Activated CD4-positive, alpha-beta T cell treated with anti-CD3 and anti-CD28 coated beads, Interleukin-2, amount 10 ng/mL, durations not matched to agents 24 days and 14 days (primary cell): ENCODE measurements around the gene FKBP4. TPM values are rescaled to one million over a fixed set of nuclear protein-coding genes. Genes with fewer than 3 reads are reported as not detected.
A peak's percentile ranks its signal among the peaks of the same experiment; 100 is the strongest.

Experiments
- DNase-seq: peaks from one replicate; pipeline ENCODE4 v3.0.0; 2022
- H3K27ac Mint-ChIP-seq: one replicate; pipeline ENCODE4 v1.8.0; 2022; ENCODE audit warnings: mild to moderate bottlenecking, mixed read lengths
- H3K27me3 Mint-ChIP-seq: one replicate; pipeline ENCODE4 v1.8.0; 2022; ENCODE audit warnings: mixed read lengths
- H3K36me3 Mint-ChIP-seq: one replicate; pipeline ENCODE4 v1.8.0; 2022; ENCODE audit warnings: low read depth, mild to moderate bottlenecking, mixed read lengths
- H3K4me1 Mint-ChIP-seq: one replicate; pipeline ENCODE4 v1.8.0; 2021; ENCODE audit warnings: mixed read lengths
- H3K4me3 Mint-ChIP-seq: one replicate; pipeline ENCODE4 v1.8.0; 2022; ENCODE audit warnings: mild to moderate bottlenecking, moderate library complexity, mixed read lengths
- H3K9me3 Mint-ChIP-seq: one replicate; pipeline ENCODE4 v1.8.0; 2021; ENCODE audit warnings: mixed read lengths
- intact Hi-C: fragments of 100-400 bp; cut with micrococcal nuclease; formaldehyde crosslinking; loops from one replicate; pipeline ENCODE4 v1.15.1; 2023
- total RNA-seq: library from RNA; stranded (reverse); gene quantifications from 2 replicates; pipeline ENCODE4 v1.2.3, GENCODE V29; 2022

The FKBP4 gene
- total RNA-seq, 1 donor from 2014 or later = 311 TPM

DNA sequence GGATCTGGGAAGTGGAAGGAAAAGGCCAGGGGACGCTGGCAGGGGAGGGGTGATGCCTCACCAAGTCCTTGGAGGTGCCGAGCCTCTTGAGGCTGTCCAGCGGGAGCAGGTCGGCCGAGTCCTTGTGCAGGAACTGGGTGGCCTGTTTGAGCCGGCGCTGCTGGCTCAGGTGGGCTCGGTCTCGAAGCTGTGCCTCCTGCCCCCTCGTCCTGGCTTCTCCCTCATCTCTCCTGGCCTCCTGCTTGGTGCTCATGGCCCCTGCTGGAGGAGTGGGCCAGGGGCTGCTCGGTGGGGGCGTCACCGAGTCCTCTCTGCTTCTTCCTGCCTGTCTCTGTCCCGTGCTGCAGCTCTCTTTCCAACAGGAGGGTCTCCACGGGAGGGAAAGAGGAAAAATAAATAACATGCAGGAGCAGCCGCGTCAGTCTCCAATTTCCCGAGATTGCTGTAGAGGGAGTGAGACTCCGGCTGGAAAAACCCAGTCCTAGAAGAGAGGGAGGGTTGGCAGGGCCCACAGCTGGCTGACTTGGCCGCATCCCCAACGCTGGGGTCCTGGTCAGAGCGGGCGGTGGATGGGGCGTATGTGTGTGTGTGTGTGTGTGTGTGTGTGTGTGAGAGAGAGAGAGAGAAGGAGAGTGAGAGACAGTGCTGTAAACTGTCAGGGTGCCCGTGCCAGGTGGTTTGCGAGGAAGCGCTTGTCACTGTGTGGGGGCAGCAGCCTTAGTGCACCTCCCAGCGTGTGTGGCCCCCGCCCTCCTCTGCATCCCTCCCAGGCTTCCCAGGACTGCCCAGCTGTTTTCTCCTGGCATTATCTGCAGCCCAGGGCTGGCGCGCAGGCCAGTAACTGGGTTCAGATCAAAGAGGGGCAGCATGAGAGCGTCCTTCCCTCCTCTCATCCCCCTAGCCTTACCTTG, 40.1 kb downstream of the FKBP4 start, which contains the start of gene NRIP2:
Gene NRIP2 (minus strand): TSS at position 455 of the 911 bp plus-strand sequence. CDS start 52 bp downstream, at position 403.
- Mint-ChIP-seq H3K36me3 (peaks cover 23% of the 10 kb centered on the region), H3K27ac (no peak within 1 kb of the TSS), H3K27me3 (no peaks in the 10 kb centered on the region), H3K4me1 (peaks cover 4% of the 10 kb centered on the region), H3K9me3 (no peaks in the 10 kb centered on the region), H3K4me3 (no peak within 1 kb of the TSS)
- DNase-seq = no peak
- intact Hi-C loops = no loop called here

GRCh38 chr12:2835691-2836403, 41.1 kb downstream of the FKBP4 start:
- Mint-ChIP-seq H3K4me3 (no peak overlapping the region), H3K4me1 (peaks cover 2% of the 10 kb centered on the region), H3K9me3 (no peaks in the 10 kb centered on the region), H3K27ac (no peak overlapping the region), H3K27me3 (no peaks in the 10 kb centered on the region), H3K36me3 (peaks cover 20% of the 10 kb centered on the region)
- intact Hi-C loops = no loop called here
- DNase-seq = no peak

- no peak for DNase-seq
- Mint-ChIP-seq H3K27me3 (no peaks in the 10 kb centered on the region), H3K9me3 (no peaks in the 10 kb centered on the region), H3K4me3 (no peak overlapping the region), H3K4me1 (peaks cover 2% of the 10 kb centered on the region), H3K36me3 (peaks cover 16% of the 10 kb centered on the region), H3K27ac (no peak overlapping the region)
- intact Hi-C loops = no loop called here
These were observed 41.8 kb downstream of the FKBP4 start for GRCh38 chr12:2836574-2836973.

DNA sequence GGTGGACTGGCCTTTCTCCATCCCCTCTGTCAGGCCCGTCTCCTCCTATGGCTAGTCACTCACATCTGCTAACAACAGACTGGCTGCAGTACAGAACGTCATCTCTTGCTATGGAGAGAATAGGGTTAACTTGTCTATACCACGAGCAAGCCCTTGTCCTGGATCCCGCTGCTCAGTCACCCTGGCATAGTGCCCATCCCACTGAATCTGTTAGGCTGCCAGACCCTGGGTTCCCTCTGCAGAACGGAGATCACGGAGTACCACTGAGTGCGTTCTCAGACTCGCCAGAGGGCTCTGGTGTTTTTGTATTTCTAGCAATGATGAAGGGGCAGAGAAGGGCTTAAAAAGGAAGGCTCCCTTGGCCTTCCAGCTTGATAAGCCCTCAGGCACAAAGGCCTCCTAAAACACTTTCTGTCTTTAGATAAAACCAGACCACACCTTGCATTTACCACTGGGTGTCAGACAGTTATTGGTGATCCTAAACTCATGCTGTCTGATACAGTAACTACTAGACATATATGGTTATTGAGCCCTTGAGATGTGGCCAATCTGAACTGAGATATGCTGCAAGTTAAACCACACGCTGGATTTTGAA, 46.4 kb downstream of the FKBP4 start:
- no peak for DNase-seq
- Mint-ChIP-seq H3K9me3 (no peaks in the 10 kb centered on the region), H3K27me3 (no peaks in the 10 kb centered on the region), H3K4me3 (no peak overlapping the region), H3K36me3 (peaks cover 11% of the 10 kb centered on the region), H3K27ac (no peak overlapping the region), H3K4me1 (no peaks in the 10 kb centered on the region)
- intact Hi-C loops = no loop called here

- Mint-ChIP-seq H3K4me1 (no peaks in the 10 kb centered on the region), H3K9me3 (no peaks in the 10 kb centered on the region), H3K27me3 (no peaks in the 10 kb centered on the region), H3K36me3 (peaks cover 8% of the 10 kb centered on the region), H3K27ac (no peak overlapping the region), H3K4me3 (no peak overlapping the region)
- DNase-seq = no peak
- intact Hi-C loops = no loop called here
These were observed 48.2 kb downstream of the FKBP4 start for GRCh38 chr12:2842948-2843347.

- DNase-seq = no peak
- intact Hi-C loops = no loop called here
- Mint-ChIP-seq H3K4me1 (no peaks in the 10 kb centered on the region), H3K27me3 (no peaks in the 10 kb centered on the region), H3K4me3 (no peak overlapping the region), H3K36me3 (peaks cover 4% of the 10 kb centered on the region), H3K9me3 (no peaks in the 10 kb centered on the region), H3K27ac (no peak overlapping the region)
These were observed 50.0 kb downstream of the FKBP4 start for GRCh38 chr12:2844786-2845185.

DNA sequence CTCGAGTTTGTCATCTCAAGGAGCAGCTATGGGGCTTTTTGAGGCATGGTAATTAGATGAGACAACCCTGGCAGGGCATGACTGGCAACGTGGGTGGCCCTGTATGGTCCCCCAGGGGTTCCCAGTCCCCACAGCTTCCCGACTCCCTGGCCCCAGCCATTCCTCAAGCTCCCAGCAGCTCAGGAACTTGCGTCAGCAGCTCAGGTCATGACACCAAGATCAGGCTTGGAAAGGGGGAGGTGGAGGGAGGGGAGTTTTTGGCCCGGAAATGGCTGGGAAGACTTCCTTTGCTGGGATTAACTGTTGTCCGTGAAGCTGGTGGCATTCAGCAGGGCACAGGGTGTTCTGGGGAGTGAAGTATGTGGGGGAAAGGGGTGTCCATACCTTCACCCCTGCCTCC, 50.5 kb downstream of the FKBP4 start:
- no peaks in the 10 kb centered on the region for H3K9me3 Mint-ChIP-seq
- H3K27ac Mint-ChIP-seq = no peak overlapping the region
- no peaks in the 10 kb centered on the region for H3K27me3 Mint-ChIP-seq
- no peak overlapping the region for H3K4me3 Mint-ChIP-seq
- intact Hi-C loops = no loop called here
- no peak for DNase-seq
- H3K36me3 Mint-ChIP-seq = peaks cover 3% of the 10 kb centered on the region
- H3K4me1 Mint-ChIP-seq = no peaks in the 10 kb centered on the region

- Mint-ChIP-seq H3K4me1 (peaks cover 3% of the 10 kb centered on the region), H3K9me3 (no peaks in the 10 kb centered on the region), H3K27ac (no peak overlapping the region), H3K4me3 (no peak overlapping the region), H3K36me3 (peaks cover 4% of the 10 kb centered on the region), H3K27me3 (no peaks in the 10 kb centered on the region)
- intact Hi-C loops = loop anchor here (5.0 kb wide), 1 partner anchor 190 kb away; no protein-coding TSS in a partner anchor
- DNase-seq = no peak
These were observed 57.2 kb downstream of the FKBP4 start for GRCh38 chr12:2851931-2852330.

- H3K27me3 Mint-ChIP-seq = no peaks in the 10 kb centered on the region
- peaks cover 3% of the 10 kb centered on the region for H3K4me1 Mint-ChIP-seq
- H3K36me3 Mint-ChIP-seq = peaks cover 6% of the 10 kb centered on the region
- peak; percentile 84 for DNase-seq
- H3K9me3 Mint-ChIP-seq = no peaks in the 10 kb centered on the region
- H3K27ac Mint-ChIP-seq = no peak overlapping the region
- no peak overlapping the region for H3K4me3 Mint-ChIP-seq
- intact Hi-C loops = loop anchor here (1.0 to 5.0 kb wide), 2 partner anchors 91 to 189 kb away; no protein-coding TSS in a partner anchor
These were observed 58.9 kb downstream of the FKBP4 start for GRCh38 chr12:2853626-2854025.

Other genes with a start within 250 kb of the FKBP4 start
- gene ITFG2, start 17.7 kb downstream of the FKBP4 start, total RNA-seq = 36.5 and 43.8 TPM in 2 replicates
- not detected in 2 replicates for gene NRIP2, start 40.1 kb downstream of the FKBP4 start, total RNA-seq
- gene TEX52, start 62.1 kb downstream of the FKBP4 start, total RNA-seq = 0.17 TPM in 1 of 2 replicates, not detected in the other
- 73.7 and 74.0 TPM in 2 replicates for gene FOXM1, start 82.2 kb downstream of the FKBP4 start, total RNA-seq
- gene RHNO1, start 82.3 kb downstream of the FKBP4 start, total RNA-seq = 47.2 and 48.1 TPM in 2 replicates
- gene TULP3, start 95.9 kb downstream of the FKBP4 start, total RNA-seq = 7.6 and 7.8 TPM in 2 replicates
- gene TEAD4, start 164.4 kb downstream of the FKBP4 start, total RNA-seq = 14.2 and 18.8 TPM in 2 replicates